Measurements from ENCODE around the gene LRP1B.

- TF ChIP-seq EZH2 (IDR thresholded peaks at IDR 0.05; ENCODE audit: insufficient read depth, poor library complexity, severe bottlenecking) = no peak
- no peak for TF ChIP-seq EZH2phosphoT487 (IDR thresholded peaks at IDR 0.05; ENCODE audit: insufficient read depth, low read depth)
Observed at GRCh38 chr2:140597836-140598235, 1533.0 kb downstream of the LRP1B start.
